Mucosa of descending colon (tissue), 3 donors: ENCODE measurements around the gene ASTN2. TPM values are rescaled to one million over a fixed set of nuclear protein-coding genes. Genes with fewer than 3 reads are reported as not detected.

Source experiments
- ATAC-seq: fragments of 200-7000 bp; cut with Tn5 transposase; one replicate; pipeline ENCODE4 v1.9.1; 2020; ENCODE audit warnings: mild to moderate bottlenecking, moderate library complexity
- DNase-seq, 3 donors: peaks; one replicate each; pipeline ENCODE4 v3.0.0-alpha.2; 2020
- H3K36me3 ChIP-seq: fragments of 200-600 bp; one replicate; pipeline ENCODE4 v1.8.0; 2021; ENCODE audit warnings: low read depth, mild to moderate bottlenecking
- H3K4me1 ChIP-seq: fragments of 200-600 bp; one replicate; pipeline ENCODE4 v1.8.0; 2021; ENCODE audit warnings: low read depth, mild to moderate bottlenecking
- H3K4me3 ChIP-seq: fragments of 200-600 bp; one replicate; pipeline ENCODE4 v1.8.0; 2021; ENCODE audit warnings: mild to moderate bottlenecking
- H3K9me3 ChIP-seq: fragments of 200-600 bp; one replicate; pipeline ENCODE4 v1.8.0; 2021; ENCODE audit warnings: mild to moderate bottlenecking
- intact Hi-C, 2 donors: fragments of 100-400 bp; cut with DNase I in 1 of 2; cut with micrococcal nuclease in 1 of 2; formaldehyde crosslinking; loops; one replicate each; pipeline versions ENCODE4 v1.11.0 to v1.11.1; 2022; cut with DNase I, micrococcal nuclease
- total RNA-seq, 3 donors: library from RNA; stranded (reverse); fragmentation: NEBNext Ultra II Directional in 2 of 3; extraction: Animal tissue kit (Norgen Biotek cat#: 25700) in 2 of 3; gene quantifications; one replicate each; pipeline versions ENCODE4 v1.2.1 to v1.2.4, GENCODE V29; 2021 to 2023
- TF ChIP-seq, protein P1 (sequence below): fragments of 200-600 bp; IDR thresholded peaks from one replicate; pipeline ENCODE4 v1.8.0; 2022; ENCODE audit warnings: antibody characterized with exemption, mild to moderate bottlenecking
- donor health status: DM: no; HTN: no; CAD: no; lungs with moderate emphysema.
- donor health status: DM: no; HTN: no; CAD: no.
- donor health status: DM: no; HTN: yes; CAD: no.

The ASTN2 gene
- total RNA-seq, 3 donors from 2014 or later, result 3.5 to 6.1 (median 5.4) TPM

DNA sequence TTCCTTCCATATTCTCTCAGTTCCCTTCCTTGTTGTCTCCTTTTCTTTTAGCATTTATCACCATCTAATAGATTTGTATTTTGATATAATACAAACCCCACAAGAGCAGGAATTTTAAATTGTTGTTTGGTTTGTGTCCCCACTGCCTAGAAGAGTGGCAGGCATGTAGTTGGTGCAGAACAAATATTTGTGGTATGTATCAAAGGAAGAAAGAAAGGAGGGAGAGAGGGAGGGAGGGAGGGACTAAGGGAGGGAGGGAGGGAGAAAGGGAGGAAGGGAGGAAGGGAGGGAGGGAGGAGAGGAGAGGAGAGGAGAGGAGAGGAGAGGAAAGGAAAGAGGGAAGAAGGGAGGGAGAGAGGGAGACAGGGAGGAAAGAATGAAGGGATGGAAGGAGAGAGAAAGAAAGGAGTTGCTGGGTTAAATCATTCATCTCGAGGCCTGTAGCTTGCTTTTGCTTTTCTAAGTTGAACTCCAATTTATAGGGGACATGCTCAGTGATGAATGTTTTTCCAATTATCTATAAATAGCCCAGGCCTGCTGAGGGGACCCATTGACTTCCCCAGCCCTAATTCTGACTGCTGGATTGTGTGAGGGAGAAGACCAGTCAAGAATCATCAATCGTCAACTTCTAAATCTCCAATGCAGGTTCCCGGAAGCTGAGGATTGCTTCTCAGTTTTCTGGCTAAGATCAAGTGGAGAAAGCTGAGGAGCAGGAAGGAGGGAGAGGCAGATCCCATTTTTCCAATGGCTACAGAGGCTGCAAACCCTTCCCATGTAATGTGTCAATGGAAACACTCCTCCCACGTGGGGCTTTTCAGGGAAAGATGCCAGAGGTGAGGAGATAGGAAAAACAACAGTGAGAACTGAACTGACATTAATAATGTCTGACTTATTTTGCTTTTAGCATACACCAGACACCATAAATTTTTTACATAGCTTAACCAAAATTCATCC, 320.7 kb downstream of the ASTN2 start:
- H3K9me3 ChIP-seq, result no peaks in the 10 kb centered on the region
- DNase-seq (no peak), ATAC-seq (no peak)
- TF ChIP-seq, protein P1, sequence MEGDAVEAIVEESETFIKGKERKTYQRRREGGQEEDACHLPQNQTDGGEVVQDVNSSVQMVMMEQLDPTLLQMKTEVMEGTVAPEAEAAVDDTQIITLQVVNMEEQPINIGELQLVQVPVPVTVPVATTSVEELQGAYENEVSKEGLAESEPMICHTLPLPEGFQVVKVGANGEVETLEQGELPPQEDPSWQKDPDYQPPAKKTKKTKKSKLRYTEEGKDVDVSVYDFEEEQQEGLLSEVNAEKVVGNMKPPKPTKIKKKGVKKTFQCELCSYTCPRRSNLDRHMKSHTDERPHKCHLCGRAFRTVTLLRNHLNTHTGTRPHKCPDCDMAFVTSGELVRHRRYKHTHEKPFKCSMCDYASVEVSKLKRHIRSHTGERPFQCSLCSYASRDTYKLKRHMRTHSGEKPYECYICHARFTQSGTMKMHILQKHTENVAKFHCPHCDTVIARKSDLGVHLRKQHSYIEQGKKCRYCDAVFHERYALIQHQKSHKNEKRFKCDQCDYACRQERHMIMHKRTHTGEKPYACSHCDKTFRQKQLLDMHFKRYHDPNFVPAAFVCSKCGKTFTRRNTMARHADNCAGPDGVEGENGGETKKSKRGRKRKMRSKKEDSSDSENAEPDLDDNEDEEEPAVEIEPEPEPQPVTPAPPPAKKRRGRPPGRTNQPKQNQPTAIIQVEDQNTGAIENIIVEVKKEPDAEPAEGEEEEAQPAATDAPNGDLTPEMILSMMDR, result no peak
- H3K36me3 ChIP-seq, result no peaks in the 10 kb centered on the region
- no peak overlapping the region for H3K4me3 ChIP-seq
- H3K4me1 ChIP-seq, result no peaks in the 10 kb centered on the region
- intact Hi-C loops, result no loop called here

DNA sequence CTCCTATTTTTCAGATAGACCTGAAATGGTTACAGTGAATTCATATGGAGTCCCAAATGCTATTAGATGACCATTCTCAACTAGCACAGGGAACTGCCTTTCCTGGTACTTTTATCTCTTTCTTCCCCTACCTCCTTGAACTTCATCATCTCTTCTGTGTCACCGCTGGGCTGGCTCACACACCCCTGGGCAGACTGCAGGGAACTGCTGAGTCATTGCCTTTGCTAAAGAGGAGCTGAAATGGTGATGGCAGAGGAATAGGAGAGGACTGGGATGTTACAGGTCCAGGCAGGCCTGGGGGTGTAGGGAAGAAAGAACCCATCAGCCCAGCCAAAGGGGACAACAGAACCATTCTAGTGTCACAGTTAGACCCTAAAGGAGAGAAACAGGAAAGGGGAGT, 322.3 kb downstream of the ASTN2 start:
- ATAC-seq, result no peak
- intact Hi-C loops, result no loop called here
- H3K4me3 ChIP-seq, result no peak overlapping the region

DNA sequence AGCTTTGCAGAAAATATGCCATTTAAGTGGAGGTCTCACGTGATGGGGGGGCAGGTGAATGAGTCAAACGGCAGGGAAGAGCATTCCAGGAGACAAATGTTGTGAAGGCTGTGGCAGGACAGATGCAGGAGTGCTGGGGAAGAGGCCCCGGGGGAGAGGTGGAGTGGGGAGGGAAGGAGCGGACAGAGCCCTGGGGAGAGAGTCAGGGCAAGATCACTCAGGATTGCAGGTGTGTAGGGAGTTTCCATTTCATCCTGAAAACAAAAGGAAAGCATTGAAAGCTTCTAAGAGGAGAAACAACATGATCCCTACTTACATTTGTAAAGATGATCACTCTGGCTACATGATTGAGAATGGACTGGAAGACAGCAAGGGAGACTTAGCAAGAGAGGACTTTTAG, 323.3 kb downstream of the ASTN2 start:
- Histone ChIP-seq H3K36me3 (no peaks in the 10 kb centered on the region), H3K4me1 (no peaks in the 10 kb centered on the region), H3K9me3 (no peaks in the 10 kb centered on the region), H3K4me3 (no peak overlapping the region)
- intact Hi-C loops, result no loop called here
- ATAC-seq, result no peak
- TF ChIP-seq, protein P1, result no peak
- DNase-seq, result no peak

More for the DNA sequence above, 322.3 kb downstream of the ASTN2 start:
- Histone ChIP-seq H3K36me3 (no peaks in the 10 kb centered on the region), H3K9me3 (no peaks in the 10 kb centered on the region), H3K4me1 (no peaks in the 10 kb centered on the region)
- DNase-seq, result no peak
- TF ChIP-seq, protein P1, result no peak

DNA sequence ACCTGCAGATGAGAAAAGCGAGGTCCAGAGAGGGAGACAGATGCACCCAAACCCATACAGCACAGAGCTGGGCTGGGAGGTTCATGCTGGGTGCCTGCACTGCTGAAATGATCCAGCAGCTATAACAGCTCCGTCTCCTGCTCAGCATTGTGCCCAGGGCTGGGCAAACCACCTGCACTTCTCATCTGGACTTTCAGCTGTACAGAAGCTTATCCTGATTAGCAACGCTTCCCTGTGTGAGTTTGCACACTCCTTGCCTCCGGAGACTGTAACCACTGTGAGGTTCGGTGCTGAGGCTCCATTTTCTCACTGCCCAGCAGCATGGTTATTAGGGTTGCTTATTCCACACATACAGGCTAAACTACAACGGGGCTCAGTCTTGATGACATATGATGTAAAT, 326.1 kb downstream of the ASTN2 start:
- Histone ChIP-seq H3K4me3 (no peak overlapping the region), H3K36me3 (no peaks in the 10 kb centered on the region), H3K9me3 (no peaks in the 10 kb centered on the region), H3K4me1 (no peaks in the 10 kb centered on the region)
- intact Hi-C loops, result no loop called here
- TF ChIP-seq, protein P1, result no peak
- DNase-seq (no peak), ATAC-seq (no peak)

DNA sequence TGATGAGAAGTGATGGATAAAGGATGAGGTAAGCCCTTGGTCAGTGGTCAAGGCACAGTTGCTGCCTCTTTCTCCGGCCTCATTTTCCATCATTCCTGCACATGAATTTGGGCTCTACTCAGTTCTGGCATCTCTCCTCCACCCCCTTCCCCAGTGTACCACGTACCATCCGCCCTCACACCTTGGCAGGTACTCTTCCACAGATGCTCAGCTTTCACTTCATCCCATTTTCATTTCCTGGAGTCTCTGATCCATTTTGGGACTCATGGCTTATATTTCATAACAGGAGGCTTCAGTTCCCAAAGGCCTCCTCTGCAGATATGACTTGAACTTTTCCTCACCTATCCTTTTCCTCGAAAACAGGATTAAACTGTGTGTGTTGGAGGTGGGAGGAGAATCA, 326.7 kb downstream of the ASTN2 start:
- no peaks in the 10 kb centered on the region for H3K4me1 ChIP-seq
- ATAC-seq, result no peak
- intact Hi-C loops, result no loop called here
- TF ChIP-seq, protein P1, result no peak
- no peaks in the 10 kb centered on the region for H3K9me3 ChIP-seq
- no peaks in the 10 kb centered on the region for H3K36me3 ChIP-seq
- H3K4me3 ChIP-seq, result no peak overlapping the region
- no peak for DNase-seq
